ENCODE measurements around the gene PLEKHA1. TPM values are rescaled to one million over a fixed set of nuclear protein-coding genes. Genes with fewer than 3 reads are reported as not detected.

Gene PLEKHA1
- total RNA-seq, 1 donor from 2014 or later = 38.2 TPM

DNA sequence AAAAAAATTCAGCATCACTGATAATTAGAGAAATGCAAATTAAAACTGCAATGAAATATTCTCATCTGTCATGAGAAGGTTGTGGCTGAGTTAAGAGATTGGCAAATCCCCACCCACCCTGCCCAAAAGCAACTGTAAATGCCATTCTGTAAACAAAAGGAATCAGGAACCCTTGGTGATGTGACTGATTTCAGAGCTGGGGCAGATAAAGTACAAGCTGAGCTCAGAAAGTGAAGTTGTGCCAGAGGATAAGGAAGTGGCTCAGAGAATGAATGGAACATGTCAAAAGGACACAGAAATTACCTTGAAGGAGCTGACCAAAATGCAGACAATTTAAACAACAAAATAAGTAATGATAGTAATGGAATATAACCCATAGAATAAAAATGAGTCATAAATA is 47.2 kb downstream of the PLEKHA1 start:
- TF ChIP-seq, protein P1, sequence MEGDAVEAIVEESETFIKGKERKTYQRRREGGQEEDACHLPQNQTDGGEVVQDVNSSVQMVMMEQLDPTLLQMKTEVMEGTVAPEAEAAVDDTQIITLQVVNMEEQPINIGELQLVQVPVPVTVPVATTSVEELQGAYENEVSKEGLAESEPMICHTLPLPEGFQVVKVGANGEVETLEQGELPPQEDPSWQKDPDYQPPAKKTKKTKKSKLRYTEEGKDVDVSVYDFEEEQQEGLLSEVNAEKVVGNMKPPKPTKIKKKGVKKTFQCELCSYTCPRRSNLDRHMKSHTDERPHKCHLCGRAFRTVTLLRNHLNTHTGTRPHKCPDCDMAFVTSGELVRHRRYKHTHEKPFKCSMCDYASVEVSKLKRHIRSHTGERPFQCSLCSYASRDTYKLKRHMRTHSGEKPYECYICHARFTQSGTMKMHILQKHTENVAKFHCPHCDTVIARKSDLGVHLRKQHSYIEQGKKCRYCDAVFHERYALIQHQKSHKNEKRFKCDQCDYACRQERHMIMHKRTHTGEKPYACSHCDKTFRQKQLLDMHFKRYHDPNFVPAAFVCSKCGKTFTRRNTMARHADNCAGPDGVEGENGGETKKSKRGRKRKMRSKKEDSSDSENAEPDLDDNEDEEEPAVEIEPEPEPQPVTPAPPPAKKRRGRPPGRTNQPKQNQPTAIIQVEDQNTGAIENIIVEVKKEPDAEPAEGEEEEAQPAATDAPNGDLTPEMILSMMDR (IDR thresholded peaks at IDR 0.05; ENCODE audit: unreplicated experiment) = no peak
- Mint-ChIP-seq H3K36me3 (ENCODE audit: low read depth, unreplicated experiment) (peaks cover 8% of the 10 kb centered on the region), H3K4me1 (ENCODE audit: unreplicated experiment) (peaks cover 3% of the 10 kb centered on the region), H3K27me3 (ENCODE audit: unreplicated experiment) (no peaks in the 10 kb centered on the region), H3K27ac (ENCODE audit: unreplicated experiment) (no peak overlapping the region), H3K4me3 (ENCODE audit: unreplicated experiment) (no peak overlapping the region), H3K9me3 (ENCODE audit: unreplicated experiment) (no peaks in the 10 kb centered on the region)
- no peak for DNase-seq (ENCODE audit: low spot score)

DNA sequence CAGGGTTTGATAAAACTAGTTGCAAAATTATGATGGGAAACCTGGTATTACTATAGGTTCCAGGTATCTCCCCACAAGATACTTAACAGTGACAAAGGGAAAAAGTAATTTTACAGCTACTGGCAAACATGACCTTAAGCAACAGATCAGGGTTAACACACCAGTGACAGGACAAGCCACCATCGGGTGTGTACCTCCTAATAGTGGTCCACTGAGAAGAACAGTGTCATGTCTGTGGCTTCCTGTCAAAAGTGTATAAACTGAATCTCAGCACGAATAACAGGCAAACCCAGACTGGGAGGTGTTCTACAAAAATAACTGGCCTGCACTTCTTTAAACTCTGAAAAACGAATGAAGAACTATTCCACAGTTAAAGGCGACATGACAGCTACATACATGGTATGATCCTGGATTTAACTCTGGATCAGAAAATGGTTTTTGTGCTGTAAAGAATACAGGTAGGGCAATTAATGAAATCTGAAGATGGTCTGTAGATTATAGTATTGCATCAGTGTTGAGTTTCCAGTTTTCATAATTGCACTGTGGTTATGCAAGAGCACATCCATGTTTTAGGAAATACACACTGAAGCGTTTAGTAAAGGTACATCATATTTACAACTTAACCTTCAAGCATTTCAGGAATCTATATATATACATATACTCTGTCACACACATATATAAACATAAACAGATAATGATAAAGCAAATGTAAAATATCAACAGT is 47.9 kb downstream of the PLEKHA1 start:
- peaks cover 9% of the 10 kb centered on the region for H3K4me1 Mint-ChIP-seq (ENCODE audit: unreplicated experiment)
- TF ChIP-seq, protein P1 (IDR thresholded peaks at IDR 0.05; ENCODE audit: unreplicated experiment) = no peak
- H3K27me3 Mint-ChIP-seq (ENCODE audit: unreplicated experiment) = no peaks in the 10 kb centered on the region
- peaks cover 4% of the 10 kb centered on the region for H3K36me3 Mint-ChIP-seq (ENCODE audit: low read depth, unreplicated experiment)
- no peak for DNase-seq (ENCODE audit: low spot score)
- H3K9me3 Mint-ChIP-seq (ENCODE audit: unreplicated experiment) = no peaks in the 10 kb centered on the region
- no peak overlapping the region for H3K4me3 Mint-ChIP-seq (ENCODE audit: unreplicated experiment)
- no peak overlapping the region for H3K27ac Mint-ChIP-seq (ENCODE audit: unreplicated experiment)

DNA sequence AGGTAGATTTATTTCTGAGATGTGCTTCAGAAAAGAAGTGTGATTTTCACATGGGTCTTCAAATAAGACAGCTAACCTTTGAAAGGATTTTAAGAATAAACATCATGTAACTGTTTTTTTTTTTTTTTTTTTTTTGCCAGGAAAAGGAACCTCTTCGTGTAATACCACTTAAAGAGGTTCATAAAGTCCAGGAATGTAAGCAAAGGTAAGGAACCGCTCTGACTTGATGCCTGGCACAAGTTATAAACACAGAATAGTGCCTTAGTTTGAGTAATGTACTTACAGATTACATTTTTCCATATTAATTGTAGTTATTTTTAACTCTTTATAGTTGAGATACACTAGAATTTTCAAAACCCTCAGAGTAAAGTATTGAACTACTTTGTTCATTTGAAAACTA is 49.6 kb downstream of the PLEKHA1 start:
- no peak overlapping the region for H3K4me3 Mint-ChIP-seq (ENCODE audit: unreplicated experiment)
- H3K27me3 Mint-ChIP-seq (ENCODE audit: unreplicated experiment) = no peaks in the 10 kb centered on the region
- peaks cover 4% of the 10 kb centered on the region for H3K36me3 Mint-ChIP-seq (ENCODE audit: low read depth, unreplicated experiment)
- no peak overlapping the region for H3K27ac Mint-ChIP-seq (ENCODE audit: unreplicated experiment)
- H3K4me1 Mint-ChIP-seq (ENCODE audit: unreplicated experiment) = peaks cover 13% of the 10 kb centered on the region
- H3K9me3 Mint-ChIP-seq (ENCODE audit: unreplicated experiment) = no peaks in the 10 kb centered on the region
- TF ChIP-seq, protein P1 (IDR thresholded peaks at IDR 0.05; ENCODE audit: unreplicated experiment) = no peak
- DNase-seq (ENCODE audit: low spot score) = no peak

DNA sequence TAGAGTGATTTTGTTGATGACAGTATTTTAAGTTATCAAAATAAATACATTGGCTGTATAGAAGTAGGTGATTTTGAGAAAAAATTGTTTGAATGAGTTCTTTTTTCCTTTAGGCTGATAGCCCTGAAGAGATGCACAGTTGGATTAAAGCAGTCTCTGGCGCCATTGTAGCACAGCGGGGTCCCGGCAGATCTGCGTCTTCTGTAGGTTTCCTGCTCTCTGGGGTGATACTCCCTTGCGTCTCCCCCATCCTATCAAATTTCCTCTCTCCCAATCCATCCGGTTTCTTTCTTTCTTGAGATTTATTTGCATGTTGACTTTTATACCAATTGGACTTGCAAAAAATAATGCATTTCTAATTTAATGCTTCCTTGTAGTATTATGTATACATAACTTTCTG is 52.3 kb downstream of the PLEKHA1 start:
- TF ChIP-seq, protein P1 (IDR thresholded peaks at IDR 0.05; ENCODE audit: unreplicated experiment) = no peak
- Mint-ChIP-seq H3K4me1 (ENCODE audit: unreplicated experiment) (peaks cover 13% of the 10 kb centered on the region), H3K36me3 (ENCODE audit: low read depth, unreplicated experiment) (peaks cover 9% of the 10 kb centered on the region), H3K9me3 (ENCODE audit: unreplicated experiment) (no peaks in the 10 kb centered on the region), H3K4me3 (ENCODE audit: unreplicated experiment) (no peak overlapping the region), H3K27me3 (ENCODE audit: unreplicated experiment) (peaks cover 3% of the 10 kb centered on the region), H3K27ac (ENCODE audit: unreplicated experiment) (peak overlapping the region; percentile 85)
- DNase-seq (ENCODE audit: low spot score) = no peak

DNA sequence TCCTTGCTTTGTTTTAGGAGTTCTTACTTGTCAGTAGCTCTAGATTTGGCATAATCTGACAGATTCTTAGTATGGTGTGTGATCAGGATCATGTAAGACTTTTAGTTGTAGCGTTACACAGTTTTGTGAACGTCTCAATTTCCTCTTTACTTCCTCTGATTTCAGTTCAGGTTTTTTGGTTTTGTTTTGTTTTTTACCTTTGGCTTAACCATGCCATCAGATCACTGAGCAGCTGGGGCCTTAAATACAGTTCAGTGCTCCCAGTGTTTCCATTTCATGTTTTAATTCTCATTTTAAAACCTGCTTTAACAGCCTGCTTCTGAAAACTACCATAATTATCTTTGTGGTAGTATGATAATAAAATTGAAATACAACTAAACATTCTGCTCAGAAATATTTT is 52.8 kb downstream of the PLEKHA1 start:
- no peaks in the 10 kb centered on the region for H3K9me3 Mint-ChIP-seq (ENCODE audit: unreplicated experiment)
- peak overlapping the region; percentile 85 for H3K27ac Mint-ChIP-seq (ENCODE audit: unreplicated experiment)
- no peak overlapping the region for H3K4me3 Mint-ChIP-seq (ENCODE audit: unreplicated experiment)
- peaks cover 13% of the 10 kb centered on the region for H3K4me1 Mint-ChIP-seq (ENCODE audit: unreplicated experiment)
- peaks cover 9% of the 10 kb centered on the region for H3K36me3 Mint-ChIP-seq (ENCODE audit: low read depth, unreplicated experiment)
- TF ChIP-seq, protein P1 (IDR thresholded peaks at IDR 0.05; ENCODE audit: unreplicated experiment) = no peak
- no peak for DNase-seq (ENCODE audit: low spot score)
- peaks cover 3% of the 10 kb centered on the region for H3K27me3 Mint-ChIP-seq (ENCODE audit: unreplicated experiment)

Measured in endothelial cell (in vitro differentiated cells).